ENCODE measurements around the gene NUP133.

The NUP133 gene

DNA sequence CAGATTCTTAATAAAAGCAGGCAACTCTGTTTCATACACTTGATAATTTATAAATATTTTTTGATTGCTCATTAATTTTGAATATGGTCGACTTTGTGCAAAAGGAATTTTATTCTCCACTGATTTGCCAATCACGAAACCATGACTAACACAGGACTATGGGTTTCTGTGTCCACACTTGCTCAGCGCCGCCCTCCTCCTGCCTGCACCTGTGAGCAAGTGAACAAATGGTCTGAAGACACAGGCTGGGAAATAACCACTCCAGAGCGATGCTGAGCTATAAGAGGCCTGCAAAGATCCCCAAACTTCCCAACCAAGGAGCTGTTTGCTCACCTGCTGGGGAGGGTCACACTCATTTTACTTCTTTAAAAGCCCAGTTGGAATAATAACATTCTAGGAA lies 30.8 kb upstream of the NUP133 start:
- no peak overlapping the region for H2AFZ ChIP-seq (ENCODE audit: low read depth, low read length, severe bottlenecking)
- H3K27me3 ChIP-seq (ENCODE audit: low read length), result no peaks in the 10 kb centered on the region
- H3K4me2 ChIP-seq (ENCODE audit: low read depth, low read length, poor library complexity, severe bottlenecking), result no peak overlapping the region
- H3K9me2 ChIP-seq (replicated peaks; ENCODE audit: insufficient read depth, low read length), result no peaks in the 10 kb centered on the region
- no peaks in the 10 kb centered on the region for H3F3A ChIP-seq (ENCODE audit: insufficient read depth)
- no peak overlapping the region for H3K4me3 ChIP-seq (ENCODE audit: insufficient read depth, low read length, poor library complexity, severe bottlenecking)
- TF ChIP-seq CTCF (IDR thresholded peaks at IDR 0.05; ENCODE audit: insufficient read depth, low read length, poor library complexity, severe bottlenecking) (no peak), EZH2phosphoT487 (conservative IDR thresholded peaks at IDR 0.05; ENCODE audit: low read length) (no peak)
- H3K27ac ChIP-seq (ENCODE audit: low read depth, low read length), result no peak overlapping the region
- no peaks in the 10 kb centered on the region for H3K9me3 ChIP-seq (ENCODE audit: insufficient read depth, low read length)
- H3K36me3 ChIP-seq (ENCODE audit: low read length), result peaks cover 5% of the 10 kb centered on the region; the same call in 1 of the 2 replicates
- H4K20me1 ChIP-seq (ENCODE audit: low read depth, low read length), result no peaks in the 10 kb centered on the region
- H3K9ac ChIP-seq (ENCODE audit: low read length), result no peak overlapping the region
- no peaks in the 10 kb centered on the region for H3K79me2 ChIP-seq (ENCODE audit: insufficient read depth, low read length)

- Histone ChIP-seq H3K79me2 (ENCODE audit: insufficient read depth, low read length) (no peaks in the 10 kb centered on the region), H3K27ac (ENCODE audit: low read depth, low read length) (no peak overlapping the region), H3K9ac (ENCODE audit: low read length) (no peak overlapping the region), H3F3A (ENCODE audit: insufficient read depth) (no peaks in the 10 kb centered on the region), H3K27me3 (ENCODE audit: low read length) (no peaks in the 10 kb centered on the region), H3K4me2 (ENCODE audit: low read depth, low read length, poor library complexity, severe bottlenecking) (no peak overlapping the region), H2AFZ (ENCODE audit: low read depth, low read length, severe bottlenecking) (no peak overlapping the region), H3K9me2 (replicated peaks; ENCODE audit: insufficient read depth, low read length) (no peaks in the 10 kb centered on the region), H4K20me1 (ENCODE audit: low read depth, low read length) (no peaks in the 10 kb centered on the region), H3K9me3 (ENCODE audit: insufficient read depth, low read length) (no peaks in the 10 kb centered on the region), H3K4me3 (ENCODE audit: insufficient read depth, low read length, poor library complexity, severe bottlenecking) (no peak overlapping the region), H3K36me3 (ENCODE audit: low read length) (peaks cover 8% of the 10 kb centered on the region; the same call in 1 of the 2 replicates)
- no peak for TF ChIP-seq EZH2phosphoT487 (conservative IDR thresholded peaks at IDR 0.05; ENCODE audit: low read length)
- TF ChIP-seq CTCF (IDR thresholded peaks at IDR 0.05; ENCODE audit: insufficient read depth, low read length, poor library complexity, severe bottlenecking), result no peak
Measured at GRCh38 chr1:229537894-229538293, 29.8 kb upstream of the NUP133 start.

- no peaks in the 10 kb centered on the region for H4K20me1 ChIP-seq (ENCODE audit: low read depth, low read length)
- H3K4me3 ChIP-seq (ENCODE audit: insufficient read depth, low read length, poor library complexity, severe bottlenecking), result no peak overlapping the region
- no peak overlapping the region for H3K9ac ChIP-seq (ENCODE audit: low read length)
- H3K9me3 ChIP-seq (ENCODE audit: insufficient read depth, low read length), result no peaks in the 10 kb centered on the region
- H3F3A ChIP-seq (ENCODE audit: insufficient read depth), result no peaks in the 10 kb centered on the region
- H3K4me2 ChIP-seq (ENCODE audit: low read depth, low read length, poor library complexity, severe bottlenecking), result no peak overlapping the region
- TF ChIP-seq EZH2phosphoT487 (conservative IDR thresholded peaks at IDR 0.05; ENCODE audit: low read length), result no peak
- TF ChIP-seq CTCF (IDR thresholded peaks at IDR 0.05; ENCODE audit: insufficient read depth, low read length, poor library complexity, severe bottlenecking), result no peak
- no peaks in the 10 kb centered on the region for H3K79me2 ChIP-seq (ENCODE audit: insufficient read depth, low read length)
- H3K9me2 ChIP-seq (replicated peaks; ENCODE audit: insufficient read depth, low read length), result no peaks in the 10 kb centered on the region
- no peak overlapping the region for H2AFZ ChIP-seq (ENCODE audit: low read depth, low read length, severe bottlenecking)
- H3K27ac ChIP-seq (ENCODE audit: low read depth, low read length), result no peak overlapping the region
- no peaks in the 10 kb centered on the region for H3K27me3 ChIP-seq (ENCODE audit: low read length)
- H3K36me3 ChIP-seq (ENCODE audit: low read length), result peaks cover 5% of the 10 kb centered on the region; the same call in 1 of the 2 replicates
Measured at GRCh38 chr1:229536982-229537381, 28.8 kb upstream of the NUP133 start.
